Retina (tissue), 1 donor: Measurements from ENCODE around the gene PCBD1.

Source experiments
- DNase-seq: peaks from one replicate; pipeline ENCODE4 v3.0.0-alpha.2; 2016

The PCBD1 gene

GRCh38 chr10:70917226-70917625 is 28.9 kb upstream of the PCBD1 start:
- peak; percentile 45 for DNase-seq

- no peak for DNase-seq
Measured at GRCh38 chr10:70916241-70916640, 27.9 kb upstream of the PCBD1 start.

GRCh38 chr10:70915806-70916205 is 27.4 kb upstream of the PCBD1 start:
- no peak for DNase-seq

GRCh38 chr10:70915206-70915605 is 26.8 kb upstream of the PCBD1 start:
- DNase-seq = no peak

- no peak for DNase-seq
Measured at GRCh38 chr10:70914316-70914864, 26.0 kb upstream of the PCBD1 start.

- DNase-seq = no peak
Measured at GRCh38 chr10:70913893-70914240, 25.5 kb upstream of the PCBD1 start.

GRCh38 chr10:70913191-70913892 is 25.0 kb upstream of the PCBD1 start:
- no peak for DNase-seq

- DNase-seq = no peak
Measured at GRCh38 chr10:70912556-70912955, 24.2 kb upstream of the PCBD1 start.

- DNase-seq = no peak
Measured at GRCh38 chr10:70911386-70911785, 23.0 kb upstream of the PCBD1 start.

GRCh38 chr10:70910486-70911341 is 22.3 kb upstream of the PCBD1 start:
- no peak for DNase-seq

GRCh38 chr10:70909326-70909935 is 21.1 kb upstream of the PCBD1 start:
- DNase-seq = no peak

GRCh38 chr10:70908406-70909296 is 20.3 kb upstream of the PCBD1 start:
- DNase-seq = no peak

- no peak for DNase-seq
Measured at GRCh38 chr10:70907637-70908405, 19.5 kb upstream of the PCBD1 start.

- DNase-seq = no peak
Measured at GRCh38 chr10:70906953-70907636, 18.7 kb upstream of the PCBD1 start.

GRCh38 chr10:70906031-70906783 is 17.8 kb upstream of the PCBD1 start:
- DNase-seq = no peak

- DNase-seq = no peak
Measured at GRCh38 chr10:70905071-70906021, 17.0 kb upstream of the PCBD1 start.

GRCh38 chr10:70903262-70903921 is 15.0 kb upstream of the PCBD1 start:
- DNase-seq = peak; percentile 72

GRCh38 chr10:70902661-70903261 is 14.4 kb upstream of the PCBD1 start:
- DNase-seq = no peak
